Panc1 (cell line): ENCODE results near the gene KPNA4. TPM values are rescaled to one million over a fixed set of nuclear protein-coding genes. Genes with fewer than 3 reads are reported as not detected.
"Not testable (repeated sequence)": the region's sequence is repeated elsewhere in the genome, so short reads cannot be mapped to it uniquely, and the experiment has no call there.

Source experiments
- ATAC-seq: fragments of 200-7000 bp; cut with Tn5 transposase; 2 replicates; pipeline ENCODE4 v1.9.1; 2020; ENCODE audit warnings: mild to moderate bottlenecking, moderate library complexity
- BruUV-seq: library from RNA; stranded (reverse); fragments of 400-500 nt; replicated peaks from 2 replicates; lab custom pipeline; 2021; lab: Mats Ljungman, UMichigan
- CTCF ChIA-PET: fragments of 300-600 bp; sonication (Branson Sonifier 250); formaldehyde crosslinking; loops from one replicate; lab custom pipeline; 2022; ENCODE audit warnings: antibody characterized with exemption; lab: Charles Lee
- POLR2A ChIA-PET: fragments of 300-600 bp; sonication (Branson Sonifier 250); formaldehyde crosslinking; loops from one replicate; lab custom pipeline; 2022; ENCODE audit warnings: antibody characterized with exemption; lab: Charles Lee
- DNase-seq: peaks from one replicate; pipeline ENCODE4 v3.0.0-alpha.2; 2010; ENCODE audit warnings: low read depth, low spot score
- H3K27ac ChIP-seq: 2 replicates; pipeline ENCODE4 v1.5.1; 2011; ENCODE audit warnings: mild to moderate bottlenecking, low read length, inconsistent platforms
- H3K27me3 ChIP-seq: fragments of 200-500 bp; sonication (Bioruptor generic); 2 replicates; pipeline ENCODE4 v1.6.0; 2014; ENCODE audit warnings: low read length, inconsistent platforms; ENCODE audit not compliant: control insufficient read depth, insufficient read depth
- H3K36me3 ChIP-seq: fragments of 200-500 bp; sonication (Bioruptor generic); 2 replicates; pipeline ENCODE4 v1.5.1; 2014; ENCODE audit warnings: inconsistent platforms, mild to moderate bottlenecking, low read length, moderate library complexity; ENCODE audit not compliant: control insufficient read depth, insufficient read depth
- H3K4me1 ChIP-seq: 2 replicates; pipeline ENCODE4 v1.5.1; 2011; ENCODE audit warnings: inconsistent platforms, mild to moderate bottlenecking, low read length, moderate library complexity; ENCODE audit not compliant: control insufficient read depth, insufficient read depth
- H3K4me3 ChIP-seq, 2 experiments: 2 replicates each; pipeline ENCODE4 v1.5.1; 2011 to 2012; ENCODE audit warnings: low read depth in 2 of 2, low read length in 2 of 2, mild to moderate bottlenecking in 2 of 2, inconsistent platforms in 1 of 2, moderate library complexity in 1 of 2
- H3K9me3 ChIP-seq: fragments of 200-500 bp; sonication (Bioruptor generic); 2 replicates; pipeline ENCODE4 v1.5.1; 2014; ENCODE audit warnings: low read depth, mild to moderate bottlenecking, inconsistent platforms, low read length, moderate library complexity; ENCODE audit not compliant: control insufficient read depth, insufficient read depth
- CTCF ChIP-seq: fragments of 450-650 bp; IDR thresholded peaks from 2 replicates; pipeline ENCODE4 v1.5.1; 2017; ENCODE audit warnings: mild to moderate bottlenecking
- POLR2AphosphoS5 ChIP-seq: IDR thresholded peaks from 2 replicates; pipeline ENCODE4 v1.6.1; 2012; ENCODE audit warnings: mild to moderate bottlenecking, low read depth, low read length, moderate library complexity
- REST ChIP-seq, 2 experiments: IDR thresholded peaks; 2 replicates each; pipeline ENCODE4 v1.6.1; 2011 to 2012; ENCODE audit warnings: low read depth in 2 of 2, control low read depth in 1 of 2, low read length in 1 of 2, mild to moderate bottlenecking in 1 of 2, moderate library complexity in 1 of 2; ENCODE audit not compliant: insufficient read depth in 1 of 2
- SIN3A ChIP-seq: IDR thresholded peaks from 2 replicates; pipeline ENCODE4 v1.6.1; 2012; ENCODE audit warnings: low read depth, mild to moderate bottlenecking, low read length, moderate library complexity, borderline replicate concordance; ENCODE audit not compliant: insufficient read depth
- TCF7L2 ChIP-seq: IDR thresholded peaks from 2 replicates; pipeline ENCODE4 v1.6.1; 2011; ENCODE audit warnings: mild to moderate bottlenecking, low read depth, low read length, inconsistent platforms
- in situ Hi-C: cut with HindIII; loops from 2 replicates; pipeline ENCODE4 v1.10.0; 2016; ENCODE audit warnings: low sequenced_read_pairs, low pct_unique_long_range_greater_than_20kb
- intact Hi-C: fragments of 100-400 bp; cut with micrococcal nuclease; formaldehyde crosslinking; loops from one replicate; pipeline ENCODE4 v1.10.0; 2022; ENCODE audit not compliant: unreplicated experiment
- total RNA-seq: library from RNA; stranded (reverse); gene quantifications from one replicate; pipeline ENCODE4 v1.2.1, GENCODE V29; 2021; ENCODE audit not compliant: unreplicated experiment

Gene KPNA4
- total RNA-seq, 1 experiment from 2014 or later: 84.4 TPM

GRCh38 chr3:160605315-160605714 lies 39.9 kb upstream of the KPNA4 start:
- ChIA-PET POLR2A (no interaction called here), CTCF (no interaction called here)
- in situ Hi-C loops (no loop called here), intact Hi-C loops (no loop called here)
- Histone ChIP-seq H3K4me1 (no peaks in the 10 kb centered on the region), H3K4me3 (no peak overlapping the region), H3K9me3 (no peaks in the 10 kb centered on the region), H3K36me3 (no peaks in the 10 kb centered on the region), H3K27me3 (no peaks in the 10 kb centered on the region), H3K27ac (no peak overlapping the region)
- TF ChIP-seq TCF7L2: no peak
- TF ChIP-seq CTCF: no peak
- TF ChIP-seq POLR2AphosphoS5: no peak
- no peak for TF ChIP-seq SIN3A
- TF ChIP-seq REST (IDR thresholded peaks at IDR 0.05; ENCODE audit: insufficient read depth in 1 of 2, low read depth in 2 of 2, low read length in 1 of 2): no peak
- BruUV-seq: no TSS peak
- ATAC-seq: no peak
- no peak for DNase-seq

GRCh38 chr3:160603845-160604244 lies 38.5 kb upstream of the KPNA4 start:
- POLR2A ChIA-PET, BruUV-seq, ATAC-seq: not testable (repeated sequence)

GRCh38 chr3:160602259-160602658 lies 36.9 kb upstream of the KPNA4 start:
- Histone ChIP-seq H3K4me1 (no peaks in the 10 kb centered on the region), H3K27me3 (no peaks in the 10 kb centered on the region), H3K9me3 (no peaks in the 10 kb centered on the region), H3K36me3 (no peaks in the 10 kb centered on the region), H3K4me3 (no peak overlapping the region), H3K27ac (no peak overlapping the region)
- in situ Hi-C loops (no loop called here), intact Hi-C loops (no loop called here)
- no peak for TF ChIP-seq SIN3A
- TF ChIP-seq POLR2AphosphoS5: no peak
- no peak for TF ChIP-seq TCF7L2
- no peak for TF ChIP-seq REST (IDR thresholded peaks at IDR 0.05; ENCODE audit: insufficient read depth in 1 of 2, low read depth in 2 of 2, low read length in 1 of 2)
- no peak for TF ChIP-seq CTCF
- DNase-seq (no peak), ATAC-seq (no peak)
- ChIA-PET CTCF (no interaction called here), POLR2A (no interaction called here)
- no TSS peak for BruUV-seq

More at GRCh38 chr3:160603845-160604244, 38.5 kb upstream of the KPNA4 start:
- H3K27ac ChIP-seq, in situ Hi-C loops, DNase-seq, intact Hi-C loops, H3K4me3 ChIP-seq, H3K9me3 ChIP-seq, H3K36me3 ChIP-seq, H3K27me3 ChIP-seq, CTCF ChIA-PET, H3K4me1 ChIP-seq: not testable (repeated sequence)
